HEK293T (cell line): ENCODE data around the gene HS1BP3.

ENCODE experiments used
- BHLHE40 ChIP-seq: fragments of 450-650 bp; IDR thresholded peaks from 2 replicates; pipeline ENCODE4 v1.6.1; 2016; ENCODE audit warnings: mild to moderate bottlenecking, moderate library complexity, borderline replicate concordance
- CTBP1 ChIP-seq: fragments of 450-650 bp; IDR thresholded peaks from 2 replicates; pipeline ENCODE4 v1.6.1; 2016; ENCODE audit warnings: borderline replicate concordance
- L3MBTL2 ChIP-seq: fragments of 450-650 bp; conservative IDR thresholded peaks from 2 replicates; pipeline ENCODE4 v1.6.1; 2016; ENCODE audit warnings: mild to moderate bottlenecking
- LEF1 ChIP-seq: fragments of 450-650 bp; IDR thresholded peaks from 2 replicates; pipeline ENCODE4 v1.6.1; 2017; ENCODE audit warnings: mild to moderate bottlenecking, borderline replicate concordance

DNA sequence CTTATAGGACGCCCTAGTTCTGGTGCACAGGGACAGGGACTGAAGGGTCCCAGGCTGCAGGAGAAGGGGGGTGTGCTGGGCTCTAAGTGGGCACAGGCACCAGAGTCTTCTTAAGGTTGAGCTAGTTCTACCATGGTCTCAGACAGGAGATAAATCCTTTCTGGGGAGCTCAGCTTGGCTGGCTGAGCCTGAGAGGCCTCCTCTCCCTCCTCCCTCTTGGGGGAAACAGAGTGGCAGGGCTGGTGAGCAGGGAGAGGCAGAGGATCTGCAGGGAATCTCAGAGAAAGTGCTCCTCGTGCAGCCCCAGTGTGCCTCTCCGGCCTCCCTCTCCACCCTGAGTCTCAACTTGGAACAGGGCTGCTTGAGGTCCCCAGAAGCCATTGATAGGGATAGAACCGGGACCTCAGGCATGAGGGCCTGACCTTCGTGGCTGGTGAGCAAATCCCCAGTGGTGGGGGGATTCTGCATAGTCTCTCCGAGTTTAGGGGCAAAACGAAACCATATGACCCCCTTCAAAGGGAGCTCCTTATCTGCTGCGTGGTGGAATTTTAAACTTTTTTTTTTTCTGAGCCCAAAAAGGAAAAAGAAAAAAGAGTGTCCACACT lies 18.1 kb upstream of the HS1BP3 start:
- TF ChIP-seq LEF1 = no peak
- no peak for TF ChIP-seq BHLHE40
- no peak for TF ChIP-seq L3MBTL2
- TF ChIP-seq CTBP1 = no peak
